ENCODE measurements around the gene CCDC186. TPM values are rescaled to one million over a fixed set of nuclear protein-coding genes. Genes with fewer than 3 reads are reported as not detected.

Gene CCDC186
- total RNA-seq, 5 donors from 2014 or later (not counting 1 experiment from before 2014, with no cell fraction given) = 25.2 to 46.7 (median 27.0) TPM

DNA sequence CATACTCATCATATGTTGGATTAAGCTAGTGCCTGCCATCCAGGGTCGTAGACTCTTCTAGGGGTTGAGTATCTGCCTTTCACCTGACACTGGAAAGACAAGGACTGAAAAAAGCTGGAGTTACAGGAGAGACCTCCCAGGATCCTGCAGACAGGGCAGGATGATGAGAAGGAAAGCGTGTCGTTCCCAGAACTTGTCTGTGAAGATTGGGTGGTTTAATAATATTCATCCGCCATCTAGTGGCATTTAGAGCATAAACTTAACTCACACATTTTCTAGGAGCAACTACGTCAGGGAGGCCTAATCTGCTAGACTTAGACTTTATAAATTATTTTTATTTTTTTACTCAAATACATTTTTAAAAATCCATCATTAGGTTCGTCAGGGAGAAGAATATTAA lies 70.7 kb downstream of the CCDC186 start:
- no CpG with 5 or more reads among the region's 6 CpGs for WGBS (ENCODE audit: insufficient coverage)

DNA sequence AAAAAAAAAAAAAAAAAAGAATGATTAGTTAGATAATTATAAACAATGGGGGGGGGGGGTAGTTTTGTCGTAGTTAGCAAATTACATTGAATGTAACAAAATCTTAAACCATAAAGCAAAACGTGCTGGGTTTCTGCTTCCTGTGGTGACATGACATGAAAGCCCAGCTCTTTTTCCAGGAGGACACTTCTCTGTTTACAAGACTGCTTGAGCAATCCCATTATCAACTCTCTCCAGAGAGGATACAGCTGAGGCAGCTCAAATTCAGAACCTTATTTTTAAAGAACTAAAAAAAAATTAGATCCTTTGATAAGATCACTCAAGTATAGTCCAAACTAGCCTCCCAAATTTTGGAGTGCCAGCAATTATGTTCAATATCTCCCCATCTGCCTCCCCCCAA lies 71.7 kb downstream of the CCDC186 start:
- Histone ChIP-seq H3K4me3 (ENCODE audit: control insufficient read depth in 1 of 2, extremely low read depth in 1 of 2, low read length in 1 of 2) (no peak overlapping the region), H3K9me3 (no peaks in the 10 kb centered on the region), H3K36me3 (ENCODE audit: control insufficient read depth in 2 of 2, extremely low read depth in 1 of 2, insufficient read depth in 1 of 2, low read length in 1 of 2) (no peaks in the 10 kb centered on the region), H3K27ac (ENCODE audit: low read length) (no peak overlapping the region), H3K27me3 (replicated peaks in 1 of 2; ENCODE audit: control insufficient read depth in 2 of 2, extremely low read depth in 1 of 2, insufficient read depth in 2 of 2, low read length in 1 of 2) (peaks cover 2 to 24% of the 10 kb centered on the region in 2 experiments), H3K4me1 (ENCODE audit: control insufficient read depth in 1 of 2, extremely low read depth in 1 of 2, insufficient read depth in 2 of 2, low read length in 2 of 2) (peaks cover 15 to 43% of the 10 kb centered on the region in 2 experiments)
- peaks cover 22 to 33% of the 10 kb centered on the region in 2 donors for H3K27me3 Mint-ChIP-seq
- DNase-seq (no peak), ATAC-seq (replicated peaks in 1 of 4) (no peak)
- POLR2A ChIA-PET = interaction anchor here (0.6 kb wide), 2 partner anchors 66 to 145 kb away, joined by 3 to 4 read pairs; no protein-coding TSS in a partner anchor
- no peak overlapping the region for H3K4me3 Mint-ChIP-seq
- CTCF ChIA-PET = interaction anchor here (0.7 to 2.4 kb wide), 6 partner anchors 236 to 1186 kb away, joined by 3 to 15 read pairs (median 8); no protein-coding TSS in a partner anchor
- no peaks in the 10 kb centered on the region for H3K36me3 Mint-ChIP-seq
- H3K4me1 Mint-ChIP-seq = peaks cover 28 to 37% (median 33%) of the 10 kb centered on the region in 3 donors
- no peaks in the 10 kb centered on the region for H3K9me3 Mint-ChIP-seq
- no peak overlapping the region for H3K27ac Mint-ChIP-seq
- WGBS (ENCODE audit: insufficient coverage) = no CpG with 5 or more reads among the region's 2 CpGs

More for the DNA sequence above, 70.7 kb downstream of the CCDC186 start:
- Mint-ChIP-seq H3K27ac (no peak overlapping the region), H3K36me3 (no peaks in the 10 kb centered on the region), H3K27me3 (peaks cover 24 to 36% of the 10 kb centered on the region in 2 donors), H3K4me1 (peaks cover 27 to 33% (median 31%) of the 10 kb centered on the region in 3 donors), H3K4me3 (peak overlapping the region in 1 of 3 donors; percentile 33), H3K9me3 (no peaks in the 10 kb centered on the region)
- CTCF ChIA-PET = interaction anchor here in 1 of 2 donors (0.8 to 2.1 kb wide), 5 partner anchors 12 to 398 kb away, joined by 3 to 15 read pairs (median 5); no protein-coding TSS in a partner anchor
- POLR2A ChIA-PET = no interaction called here
- Histone ChIP-seq H3K27me3 (replicated peaks in 1 of 2; ENCODE audit: control insufficient read depth in 2 of 2, extremely low read depth in 1 of 2, insufficient read depth in 2 of 2, low read length in 1 of 2) (peaks cover 2 to 24% of the 10 kb centered on the region in 2 experiments), H3K36me3 (ENCODE audit: control insufficient read depth in 2 of 2, extremely low read depth in 1 of 2, insufficient read depth in 1 of 2, low read length in 1 of 2) (no peaks in the 10 kb centered on the region), H3K4me1 (ENCODE audit: control insufficient read depth in 1 of 2, extremely low read depth in 1 of 2, insufficient read depth in 2 of 2, low read length in 2 of 2) (peaks cover 15 to 33% of the 10 kb centered on the region in 2 experiments), H3K27ac (ENCODE audit: low read length) (no peak overlapping the region), H3K9me3 (no peaks in the 10 kb centered on the region), H3K4me3 (ENCODE audit: control insufficient read depth in 1 of 2, extremely low read depth in 1 of 2, low read length in 1 of 2) (no peak overlapping the region)
- ATAC-seq (replicated peaks in 1 of 4) = peak in 2 of 4 experiments; percentile 39 to 62
- peak in 1 of 35 experiments; percentile 59 for DNase-seq

GRCh38 chr10:114100848-114101741 lies 72.9 kb downstream of the CCDC186 start:
- Mint-ChIP-seq H3K27ac (no peak overlapping the region), H3K4me1 (peaks cover 37 to 48% (median 44%) of the 10 kb centered on the region in 3 donors), H3K36me3 (no peaks in the 10 kb centered on the region), H3K4me3 (peak overlapping the region; percentile 28 to 75 (median 36)), H3K9me3 (no peaks in the 10 kb centered on the region), H3K27me3 (peaks cover 22 to 33% of the 10 kb centered on the region in 2 donors)
- 21% methylated on average over 39 of the region's 47 CpGs for WGBS (ENCODE audit: insufficient coverage)
- DNase-seq (no peak), ATAC-seq (replicated peaks in 1 of 4) (peak in 1 of 4 experiments; percentile 31)
- Histone ChIP-seq H3K27ac (ENCODE audit: low read length) (no peak overlapping the region), H3K36me3 (ENCODE audit: control insufficient read depth in 2 of 2, extremely low read depth in 1 of 2, insufficient read depth in 1 of 2, low read length in 1 of 2) (no peaks in the 10 kb centered on the region), H3K9me3 (no peaks in the 10 kb centered on the region), H3K27me3 (replicated peaks in 1 of 2; ENCODE audit: control insufficient read depth in 2 of 2, extremely low read depth in 1 of 2, insufficient read depth in 2 of 2, low read length in 1 of 2) (peaks cover 2 to 24% of the 10 kb centered on the region in 2 experiments), H3K4me1 (ENCODE audit: control insufficient read depth in 1 of 2, extremely low read depth in 1 of 2, insufficient read depth in 2 of 2, low read length in 2 of 2) (peaks cover 26 to 54% of the 10 kb centered on the region in 2 experiments), H3K4me3 (ENCODE audit: control insufficient read depth in 1 of 2, extremely low read depth in 1 of 2, low read length in 1 of 2) (peak overlapping the region in 1 of 2 donors; percentile 60)
- ChIA-PET CTCF (interaction anchor here (0.6 to 2.4 kb wide), 7 partner anchors 36 to 303 kb away, joined by 3 to 11 read pairs (median 4); no protein-coding TSS in a partner anchor), POLR2A (interaction anchor here in 1 of 2 donors (0.5 kb wide), 1 partner anchor 848 kb away, joined by 3 read pairs; no protein-coding TSS in a partner anchor)

- ATAC-seq (replicated peaks in 1 of 4) (no peak), DNase-seq (no peak)
- peaks cover 32 to 63% of the 10 kb centered on the region in 2 experiments for H3K4me1 ChIP-seq (ENCODE audit: control insufficient read depth in 1 of 2, extremely low read depth in 1 of 2, insufficient read depth in 2 of 2, low read length in 2 of 2)
- H3K27ac ChIP-seq (ENCODE audit: low read length) = no peak overlapping the region
- H3K27me3 ChIP-seq (replicated peaks in 1 of 2; ENCODE audit: control insufficient read depth in 2 of 2, extremely low read depth in 1 of 2, insufficient read depth in 2 of 2, low read length in 1 of 2) = peaks cover 2 to 18% of the 10 kb centered on the region in 2 experiments
- no peaks in the 10 kb centered on the region for H3K36me3 ChIP-seq (ENCODE audit: control insufficient read depth in 2 of 2, extremely low read depth in 1 of 2, insufficient read depth in 1 of 2, low read length in 1 of 2)
- Mint-ChIP-seq H3K27ac (no peak overlapping the region), H3K27me3 (peaks cover 15 to 27% of the 10 kb centered on the region in 2 donors), H3K36me3 (no peaks in the 10 kb centered on the region), H3K4me3 (no peak overlapping the region), H3K9me3 (no peaks in the 10 kb centered on the region), H3K4me1 (peaks cover 47 to 55% (median 54%) of the 10 kb centered on the region in 3 donors)
- ChIA-PET POLR2A (no interaction called here), CTCF (no interaction called here)
- no peaks in the 10 kb centered on the region for H3K9me3 ChIP-seq
- H3K4me3 ChIP-seq (ENCODE audit: control insufficient read depth in 1 of 2, extremely low read depth in 1 of 2, low read length in 1 of 2) = no peak overlapping the region
- WGBS (ENCODE audit: insufficient coverage) = 80% methylated on average over 1 of the region's 3 CpGs
These were observed 77.1 kb downstream of the CCDC186 start for GRCh38 chr10:114096864-114097263.

- Mint-ChIP-seq H3K27ac (no peak overlapping the region), H3K36me3 (no peaks in the 10 kb centered on the region), H3K4me3 (peak overlapping the region in 1 of 3 donors; percentile 37), H3K4me1 (peaks cover 40 to 46% (median 43%) of the 10 kb centered on the region in 3 donors), H3K9me3 (no peaks in the 10 kb centered on the region), H3K27me3 (peaks cover 11 to 16% of the 10 kb centered on the region in 2 donors)
- peaks cover 2 to 9% of the 10 kb centered on the region in 2 experiments for H3K27me3 ChIP-seq (replicated peaks in 1 of 2; ENCODE audit: control insufficient read depth in 2 of 2, extremely low read depth in 1 of 2, insufficient read depth in 2 of 2, low read length in 1 of 2)
- H3K36me3 ChIP-seq (ENCODE audit: control insufficient read depth in 2 of 2, extremely low read depth in 1 of 2, insufficient read depth in 1 of 2, low read length in 1 of 2) = no peaks in the 10 kb centered on the region
- H3K27ac ChIP-seq (ENCODE audit: low read length) = no peak overlapping the region
- POLR2A ChIA-PET = interaction anchor here in 1 of 2 donors (0.5 kb wide), 1 partner anchor 265 kb away, joined by 4 read pairs; no protein-coding TSS in a partner anchor
- DNase-seq (peak in 1 of 35 experiments; percentile 39), ATAC-seq (replicated peaks in 1 of 4) (peak; percentile 69 to 73 (median 70))
- H3K4me1 ChIP-seq (ENCODE audit: control insufficient read depth in 1 of 2, extremely low read depth in 1 of 2, insufficient read depth in 2 of 2, low read length in 2 of 2) = peaks cover 27 to 54% of the 10 kb centered on the region in 2 experiments
- no peaks in the 10 kb centered on the region for H3K9me3 ChIP-seq
- 100% methylated on average over 3 of the region's 13 CpGs for WGBS (ENCODE audit: insufficient coverage)
- H3K4me3 ChIP-seq (ENCODE audit: control insufficient read depth in 1 of 2, extremely low read depth in 1 of 2, low read length in 1 of 2) = peak overlapping the region in 1 of 2 donors; percentile 20
- CTCF ChIA-PET = interaction anchor here in 1 of 2 donors (0.6 kb wide), 1 partner anchor 15 kb away, joined by 5 read pairs; no protein-coding TSS in a partner anchor
These were observed 78.3 kb downstream of the CCDC186 start for GRCh38 chr10:114095559-114096337.

Measured in T-cell (primary cell).